ENCODE measurements around the gene ATG16L2. TPM values are rescaled to one million over a fixed set of nuclear protein-coding genes. Genes with fewer than 3 reads are reported as not detected.
A peak's percentile ranks its signal among the peaks of the same experiment; 100 is the strongest.

The ATG16L2 gene
- total RNA-seq, 1 donor from 2014 or later: 9.6 TPM

DNA sequence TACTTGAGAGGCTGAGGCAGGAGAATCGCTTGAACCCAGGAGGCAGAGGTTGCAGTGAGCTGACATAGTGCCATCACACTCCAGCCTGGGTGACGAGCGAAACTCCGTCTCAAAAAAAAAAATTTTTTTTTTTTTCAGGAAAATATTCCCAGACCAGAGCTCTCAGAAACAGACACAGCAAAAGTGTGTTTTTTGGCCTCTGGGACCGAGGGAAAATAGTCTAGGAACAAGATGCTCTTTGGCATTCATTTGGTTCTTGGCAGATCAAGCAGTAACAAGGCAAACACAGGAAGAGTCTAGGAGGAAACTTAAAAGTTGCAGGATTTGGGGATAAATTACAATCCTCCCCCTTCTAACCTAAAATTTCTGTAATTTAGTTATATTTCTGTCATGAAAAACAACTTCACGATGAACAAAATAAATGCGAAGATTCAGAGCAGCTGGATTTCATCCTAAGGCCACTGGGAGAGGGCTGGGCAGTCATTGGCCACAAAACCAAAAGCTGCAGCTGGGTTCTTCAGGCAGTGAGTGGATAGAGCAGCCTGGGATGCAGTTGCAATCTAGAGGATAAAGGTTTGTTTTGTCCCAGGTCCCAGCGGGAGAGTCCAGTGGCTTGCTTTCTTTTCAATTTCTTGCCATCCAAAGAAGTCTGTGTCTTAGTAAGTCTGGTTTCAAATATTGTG is 19.7 kb downstream of the ATG16L2 start:
- Mint-ChIP-seq H3K4me1 (ENCODE audit: low read depth, unreplicated experiment) (peaks cover 2% of the 10 kb centered on the region), H3K9me3 (ENCODE audit: unreplicated experiment) (no peaks in the 10 kb centered on the region), H3K4me3 (ENCODE audit: unreplicated experiment) (no peak overlapping the region), H3K36me3 (ENCODE audit: low read depth, unreplicated experiment) (no peaks in the 10 kb centered on the region), H3K27ac (ENCODE audit: unreplicated experiment) (no peak overlapping the region), H3K27me3 (ENCODE audit: low read depth, unreplicated experiment) (peaks cover 3% of the 10 kb centered on the region)
- Histone ChIP-seq H3K4me1 (ENCODE audit: insufficient read depth, low read length) (peaks cover 8% of the 10 kb centered on the region), H3K27me3 (ENCODE audit: insufficient read depth, low read length) (no peaks in the 10 kb centered on the region), H4K20me1 (ENCODE audit: insufficient read depth, low read length) (no peaks in the 10 kb centered on the region), H3K36me3 (ENCODE audit: insufficient read depth, low read length) (no peaks in the 10 kb centered on the region), H3K4me3 (ENCODE audit: insufficient read depth, low read depth, low read length) (no peak overlapping the region), H3K9me3 (ENCODE audit: insufficient read depth, low read depth, low read length) (no peaks in the 10 kb centered on the region), H2AFZ (ENCODE audit: low read depth, low read length) (no peak overlapping the region), H3K79me2 (ENCODE audit: insufficient read depth, low read length) (no peaks in the 10 kb centered on the region), H3K9ac (ENCODE audit: low read length) (no peak overlapping the region), H3K4me2 (ENCODE audit: low read length) (no peak overlapping the region), H3K27ac (ENCODE audit: low read depth, low read length) (no peak overlapping the region)
- DNase-seq (ENCODE audit: low read depth) (no peak), FAIRE-seq (no peak)
- no peak for TF ChIP-seq CTCF (IDR thresholded peaks at IDR 0.05; ENCODE audit: insufficient read depth, low read depth, low read length)
- TF ChIP-seq EZH2 (IDR thresholded peaks at IDR 0.05; ENCODE audit: insufficient read depth, low read length): no peak

- Histone ChIP-seq H2AFZ (ENCODE audit: low read depth, low read length) (no peak overlapping the region), H3K36me3 (ENCODE audit: insufficient read depth, low read length) (peaks cover under 1% of the 10 kb centered on the region), H3K4me2 (ENCODE audit: low read length) (no peak overlapping the region), H3K4me1 (ENCODE audit: insufficient read depth, low read length) (peaks cover 10% of the 10 kb centered on the region), H3K4me3 (ENCODE audit: insufficient read depth, low read depth, low read length) (no peak overlapping the region), H3K79me2 (ENCODE audit: insufficient read depth, low read length) (no peaks in the 10 kb centered on the region), H3K27ac (ENCODE audit: low read depth, low read length) (no peak overlapping the region), H3K27me3 (ENCODE audit: insufficient read depth, low read length) (no peaks in the 10 kb centered on the region), H4K20me1 (ENCODE audit: insufficient read depth, low read length) (no peaks in the 10 kb centered on the region), H3K9ac (ENCODE audit: low read length) (no peak overlapping the region), H3K9me3 (ENCODE audit: insufficient read depth, low read depth, low read length) (no peaks in the 10 kb centered on the region)
- no peak overlapping the region for H3K27ac Mint-ChIP-seq (ENCODE audit: unreplicated experiment)
- no peaks in the 10 kb centered on the region for H3K36me3 Mint-ChIP-seq (ENCODE audit: low read depth, unreplicated experiment)
- H3K9me3 Mint-ChIP-seq (ENCODE audit: unreplicated experiment): no peaks in the 10 kb centered on the region
- peak overlapping the region; percentile 2 for H3K4me3 Mint-ChIP-seq (ENCODE audit: unreplicated experiment)
- peaks cover 2% of the 10 kb centered on the region for H3K4me1 Mint-ChIP-seq (ENCODE audit: low read depth, unreplicated experiment)
- DNase-seq (ENCODE audit: low read depth) (no peak), FAIRE-seq (no peak)
- H3K27me3 Mint-ChIP-seq (ENCODE audit: low read depth, unreplicated experiment): peaks cover 3% of the 10 kb centered on the region
- TF ChIP-seq EZH2 (IDR thresholded peaks at IDR 0.05; ENCODE audit: insufficient read depth, low read length) (no peak), CTCF (IDR thresholded peaks at IDR 0.05; ENCODE audit: insufficient read depth, low read depth, low read length) (no peak)
These were observed 20.7 kb downstream of the ATG16L2 start for GRCh38 chr11:72834905-72835304.

DNA sequence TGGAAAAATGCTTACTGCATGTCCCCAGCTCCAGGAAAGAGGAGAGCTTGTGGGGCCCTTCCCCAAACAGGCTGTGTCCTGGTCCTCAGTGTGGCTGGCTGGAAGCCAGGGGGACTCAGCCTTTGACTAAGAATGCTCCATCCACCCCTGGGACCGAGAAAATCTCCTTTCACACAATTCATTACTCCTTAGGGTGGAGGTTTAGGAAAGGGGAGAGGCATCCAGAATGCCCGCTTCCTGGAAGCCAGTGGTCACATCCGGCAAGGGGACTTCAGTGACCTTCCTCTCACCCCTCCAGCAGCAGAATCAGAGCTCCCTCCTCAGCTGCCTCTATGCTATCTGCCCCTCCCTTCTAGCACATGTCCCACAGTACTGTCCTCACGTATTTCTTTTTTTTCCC is 21.9 kb downstream of the ATG16L2 start:
- peak overlapping the region; percentile 41 for H3K27ac Mint-ChIP-seq (ENCODE audit: unreplicated experiment)
- TF ChIP-seq CTCF (IDR thresholded peaks at IDR 0.05; ENCODE audit: insufficient read depth, low read depth, low read length) (no peak), EZH2 (IDR thresholded peaks at IDR 0.05; ENCODE audit: insufficient read depth, low read length) (no peak)

More for the DNA sequence above, 21.9 kb downstream of the ATG16L2 start:
- Histone ChIP-seq H3K4me3 (ENCODE audit: insufficient read depth, low read depth, low read length) (no peak overlapping the region), H4K20me1 (ENCODE audit: insufficient read depth, low read length) (no peaks in the 10 kb centered on the region), H3K27me3 (ENCODE audit: insufficient read depth, low read length) (no peaks in the 10 kb centered on the region), H3K9me3 (ENCODE audit: insufficient read depth, low read depth, low read length) (no peaks in the 10 kb centered on the region), H3K4me1 (ENCODE audit: insufficient read depth, low read length) (peaks cover 17% of the 10 kb centered on the region), H3K9ac (ENCODE audit: low read length) (no peak overlapping the region), H3K79me2 (ENCODE audit: insufficient read depth, low read length) (no peaks in the 10 kb centered on the region), H3K4me2 (ENCODE audit: low read length) (no peak overlapping the region), H3K36me3 (ENCODE audit: insufficient read depth, low read length) (peaks cover 3% of the 10 kb centered on the region), H2AFZ (ENCODE audit: low read depth, low read length) (no peak overlapping the region), H3K27ac (ENCODE audit: low read depth, low read length) (no peak overlapping the region)
- FAIRE-seq (no peak), DNase-seq (ENCODE audit: low read depth) (no peak)
- Mint-ChIP-seq H3K9me3 (ENCODE audit: unreplicated experiment) (no peaks in the 10 kb centered on the region), H3K4me3 (ENCODE audit: unreplicated experiment) (no peak overlapping the region), H3K4me1 (ENCODE audit: low read depth, unreplicated experiment) (peaks cover 9% of the 10 kb centered on the region), H3K36me3 (ENCODE audit: low read depth, unreplicated experiment) (no peaks in the 10 kb centered on the region), H3K27me3 (ENCODE audit: low read depth, unreplicated experiment) (peaks cover 3% of the 10 kb centered on the region)

Measured in astrocyte (in vitro differentiated cells and primary cell).